VCaP (cell line): ENCODE measurements around the gene NBPF6.
"Not testable (repeated sequence)": the region's sequence is repeated elsewhere in the genome, so short reads cannot be mapped to it uniquely, and the experiment has no call there.

ENCODE experiments used
- H3K27ac ChIP-seq: fragments of 450-650 bp; 2 replicates; pipeline ENCODE4 v1.5.1; 2017
- TF ChIP-seq, protein P1 (sequence below): fragments of 450-650 bp; conservative IDR thresholded peaks from 2 replicates; pipeline ENCODE4 v1.5.1; 2017; ENCODE audit warnings: mild to moderate bottlenecking, moderate library complexity

NBPF6 gene

DNA sequence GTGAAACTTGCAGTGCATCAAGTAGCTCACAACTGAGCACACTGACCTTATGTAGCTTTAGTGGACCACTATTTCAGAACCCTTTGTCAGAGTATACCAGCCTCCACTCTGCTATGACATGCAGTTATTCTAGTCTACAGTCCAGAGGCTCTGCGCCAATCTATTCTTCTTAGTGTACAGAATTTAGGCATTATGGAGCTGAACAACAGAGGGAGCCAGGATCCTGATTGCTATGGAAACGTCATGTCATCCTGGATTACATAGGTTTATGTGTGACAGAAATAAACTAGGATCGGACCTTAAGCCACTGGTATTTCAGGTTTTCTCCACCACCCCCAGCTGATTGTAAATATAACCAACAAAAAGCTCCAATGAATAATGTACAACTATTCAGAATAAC lies 61.6 kb downstream of the NBPF6 start:
- TF ChIP-seq, protein P1, sequence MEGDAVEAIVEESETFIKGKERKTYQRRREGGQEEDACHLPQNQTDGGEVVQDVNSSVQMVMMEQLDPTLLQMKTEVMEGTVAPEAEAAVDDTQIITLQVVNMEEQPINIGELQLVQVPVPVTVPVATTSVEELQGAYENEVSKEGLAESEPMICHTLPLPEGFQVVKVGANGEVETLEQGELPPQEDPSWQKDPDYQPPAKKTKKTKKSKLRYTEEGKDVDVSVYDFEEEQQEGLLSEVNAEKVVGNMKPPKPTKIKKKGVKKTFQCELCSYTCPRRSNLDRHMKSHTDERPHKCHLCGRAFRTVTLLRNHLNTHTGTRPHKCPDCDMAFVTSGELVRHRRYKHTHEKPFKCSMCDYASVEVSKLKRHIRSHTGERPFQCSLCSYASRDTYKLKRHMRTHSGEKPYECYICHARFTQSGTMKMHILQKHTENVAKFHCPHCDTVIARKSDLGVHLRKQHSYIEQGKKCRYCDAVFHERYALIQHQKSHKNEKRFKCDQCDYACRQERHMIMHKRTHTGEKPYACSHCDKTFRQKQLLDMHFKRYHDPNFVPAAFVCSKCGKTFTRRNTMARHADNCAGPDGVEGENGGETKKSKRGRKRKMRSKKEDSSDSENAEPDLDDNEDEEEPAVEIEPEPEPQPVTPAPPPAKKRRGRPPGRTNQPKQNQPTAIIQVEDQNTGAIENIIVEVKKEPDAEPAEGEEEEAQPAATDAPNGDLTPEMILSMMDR: no peak
- peak overlapping the region; percentile 13; the same call in 1 of the 2 replicates for H3K27ac ChIP-seq

DNA sequence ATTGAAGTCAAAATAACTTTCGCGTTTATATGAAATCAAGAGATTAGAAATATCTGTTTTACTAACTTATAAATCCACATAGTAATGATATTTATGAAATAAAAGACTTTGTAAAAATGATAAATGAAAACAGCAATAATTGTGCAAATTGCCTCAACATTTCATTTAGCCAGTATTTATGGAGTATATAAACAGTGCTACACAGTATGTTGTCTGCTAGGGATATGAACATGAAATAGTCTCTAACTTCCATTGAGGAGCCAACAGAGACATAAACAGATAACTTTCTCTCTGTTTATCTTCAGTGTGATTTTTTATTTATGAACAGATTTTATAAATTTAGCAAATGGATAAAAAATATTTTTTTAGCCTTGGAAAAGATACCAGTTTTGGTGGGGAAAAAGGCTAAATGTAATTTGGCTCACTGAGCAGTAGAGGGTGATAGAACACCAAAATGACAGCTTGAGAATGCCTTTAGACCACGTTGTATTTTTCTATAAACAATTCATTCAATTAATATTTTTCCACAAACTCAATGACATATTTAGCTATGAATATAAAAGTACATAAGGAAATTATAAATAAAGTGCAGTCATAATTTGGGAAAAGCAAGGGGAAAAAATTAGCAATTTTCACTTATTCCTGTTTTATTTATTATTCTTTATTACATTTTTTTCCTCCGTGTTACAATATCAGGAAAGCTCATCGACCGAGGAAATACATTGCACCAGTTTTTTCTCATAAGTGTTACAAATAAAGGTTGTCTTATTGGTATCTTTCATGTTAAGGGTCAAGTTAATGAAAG lies 62.3 kb downstream of the NBPF6 start:
- H3K27ac ChIP-seq: peak overlapping the region; percentile 13; the same call in 1 of the 2 replicates
- TF ChIP-seq, protein P1: peak; percentile 89

DNA sequence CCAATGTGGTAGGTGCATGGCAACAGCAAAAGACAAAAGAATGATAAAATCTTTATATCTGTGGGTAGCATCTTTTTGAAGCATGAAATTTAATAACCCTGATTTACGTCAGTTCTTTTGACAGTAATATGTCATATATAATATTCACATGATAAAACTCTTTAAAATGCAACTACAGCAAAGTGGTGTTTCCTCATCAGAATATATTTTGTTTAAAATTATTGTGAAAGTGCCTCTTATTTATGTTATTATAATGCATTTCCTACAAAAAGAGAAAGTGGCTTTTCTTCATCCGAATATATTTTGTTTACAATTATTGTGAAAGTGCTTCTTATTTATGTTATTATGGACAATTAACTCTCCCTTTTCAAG lies 62.9 kb downstream of the NBPF6 start:
- TF ChIP-seq, protein P1: no peak
- no peak overlapping the region for H3K27ac ChIP-seq

DNA sequence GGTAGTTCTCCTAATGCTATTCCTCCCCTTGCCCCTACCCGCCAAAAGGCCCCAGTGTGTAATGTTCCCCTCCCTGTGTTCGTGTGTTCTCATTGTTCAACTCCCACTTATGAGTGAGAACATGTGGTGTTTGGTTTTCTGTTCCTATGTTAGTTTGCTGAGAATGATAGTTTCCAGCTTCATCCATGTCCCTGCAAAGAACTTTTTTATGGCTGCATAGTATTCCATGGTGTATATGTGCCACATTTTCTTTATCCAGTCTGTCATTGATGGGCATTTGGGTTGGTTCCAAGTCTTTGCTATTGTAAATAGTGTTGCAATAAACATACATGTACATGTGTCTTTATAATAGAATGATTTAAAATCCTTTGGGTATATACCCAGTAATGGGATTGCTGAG lies 63.8 kb downstream of the NBPF6 start:
- H3K27ac ChIP-seq: not testable (repeated sequence)

DNA sequence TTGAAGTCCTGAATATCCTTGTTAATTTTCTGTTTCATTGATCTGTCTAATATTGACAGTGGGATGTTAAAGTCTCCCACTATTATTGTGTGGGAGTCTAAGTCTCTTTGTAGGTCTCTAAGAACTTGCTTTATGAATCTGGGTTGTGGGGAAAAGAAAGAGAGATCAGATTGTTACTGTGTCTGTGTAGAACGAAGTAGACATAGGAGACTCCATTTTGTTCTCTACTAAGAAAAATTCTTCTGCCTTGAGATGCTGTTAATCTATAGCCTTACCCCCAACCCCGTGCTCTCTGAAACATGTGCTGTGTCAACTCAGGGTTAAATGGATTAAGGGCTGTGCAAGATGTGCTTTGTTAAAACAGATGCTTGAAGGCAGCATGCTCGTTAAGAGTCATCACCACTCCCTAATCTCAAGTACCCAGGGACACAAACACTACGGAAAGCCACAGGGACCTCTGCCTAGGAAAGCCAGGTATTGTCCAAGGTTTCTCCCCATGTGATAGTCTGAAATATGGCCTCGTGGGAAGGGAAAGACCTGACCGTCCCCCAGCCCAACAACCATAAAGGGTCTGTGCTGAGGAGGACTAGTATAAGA lies 67.3 kb downstream of the NBPF6 start:
- H3K27ac ChIP-seq: not testable (repeated sequence)
